Transverse colon (tissue), 4 donors: Measurements from ENCODE around the gene SCARF1.
A peak's percentile ranks its signal among the peaks of the same experiment; 100 is the strongest.

Experiments
- CTCF ChIP-seq, 5 experiments: fragments of 200-600 bp in 3 of 5; fragments of 450-650 bp in 2 of 5; sonication (generic) in 3 of 5; IDR thresholded peaks; 1 replicate in 2 of 5; 2 replicates in 3 of 5; pipeline ENCODE4 v1.5.1; 2016 to 2017; ENCODE audit warnings: antibody characterized with exemption in 5 of 5, inconsistent platforms in 3 of 5, mild to moderate bottlenecking in 2 of 5, moderate library complexity in 1 of 5
- POLR2A ChIP-seq: fragments of 450-650 bp; IDR thresholded peaks from one replicate; pipeline ENCODE4 v1.6.1; 2016; ENCODE audit warnings: antibody characterized with exemption, mild to moderate bottlenecking, moderate library complexity
- POLR2AphosphoS5 ChIP-seq, 3 donors: sonication (generic); formaldehyde crosslinking; IDR thresholded peaks; one replicate each; pipeline ENCODE4 v1.6.1; 2016; ENCODE audit warnings: antibody characterized with exemption in 3 of 3

DNA sequence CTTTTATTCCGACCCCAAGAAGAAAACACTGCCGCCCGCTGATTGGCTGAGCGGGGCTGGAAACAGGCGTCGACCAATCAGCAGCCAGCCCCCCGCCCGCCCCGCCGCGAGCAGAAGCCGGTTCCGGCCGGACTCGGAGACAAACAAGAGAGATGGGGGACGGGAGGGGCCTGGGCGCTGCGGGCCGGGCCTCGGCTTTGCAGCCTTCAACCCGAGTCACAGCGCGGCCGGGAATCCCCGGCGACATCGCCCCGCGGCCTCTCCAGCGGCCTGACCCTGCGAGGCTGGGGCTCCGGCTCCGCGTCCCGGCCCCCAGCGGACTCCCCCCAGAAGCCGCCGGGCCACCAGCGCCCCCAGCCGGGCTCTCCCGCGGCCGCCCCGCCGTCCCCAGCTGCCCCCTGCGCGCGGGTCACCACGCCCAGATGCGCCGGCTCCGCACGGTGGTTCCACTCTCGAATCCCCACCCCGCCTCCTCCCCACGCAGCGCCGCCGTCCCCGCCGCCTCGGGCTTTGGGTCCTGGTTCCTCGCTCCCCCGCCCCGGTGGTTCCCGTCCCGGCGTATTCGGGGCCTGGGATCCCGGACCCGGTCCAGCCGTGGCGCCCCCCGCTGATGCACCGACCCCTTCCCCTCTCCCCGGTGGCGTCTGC is 16.6 kb downstream of the SCARF1 start:
- TF ChIP-seq CTCF (IDR thresholded peaks at IDR 0.05) (peak in 3 of 5 experiments; percentile 10 to 46 (median 18)), POLR2AphosphoS5 (IDR thresholded peaks at IDR 0.05) (peak in 2 of 3 donors; percentile 43 to 58), POLR2A (peak; percentile 15)
